SK-N-SH (cell line): ENCODE results near the gene ULK3. TPM values are rescaled to one million over a fixed set of nuclear protein-coding genes. Genes with fewer than 3 reads are reported as not detected.

Experiments
- CTCF ChIA-PET: fragments of 300-600, 350-600 bp; formaldehyde crosslinking; extraction: SDS; loops from one replicate; lab custom pipeline; 2021; lab: Yijun Ruan, JAX
- POLR2A ChIA-PET: fragments of 350-600 bp; sonication (Branson Sonifier 250); formaldehyde crosslinking; extraction: SDS; loops from one replicate; lab custom pipeline; 2020; ENCODE audit warnings: antibody characterized with exemption, inconsistent platforms; lab: Yijun Ruan, JAX
- DNase-seq: peaks from one replicate; pipeline ENCODE4 v3.0.0; 2012
- H2AFZ ChIP-seq: fragments of 200-600 bp; sonication (generic); 2 replicates; pipeline ENCODE4 v1.8.1; 2016; ENCODE audit warnings: antibody characterized with exemption, mild to moderate bottlenecking, low read depth
- H3F3A ChIP-seq: fragments of 200-600 bp; sonication (generic); replicated peaks from 2 replicates; pipeline ENCODE3; 2016; ENCODE audit warnings: antibody characterized with exemption, mild to moderate bottlenecking; ENCODE audit not compliant: insufficient read depth
- H3K27ac ChIP-seq, 2 experiments: fragments of 200-500 bp in 1 of 2; fragments of 200-600 bp in 1 of 2; sonication (Bioruptor generic) in 1 of 2; sonication (generic), shearing (Covaris generic) in 1 of 2; 2 replicates each; pipeline versions ENCODE4 v1.5.1 to v1.6.1; 2014 to 2016; ENCODE audit warnings: low read depth in 2 of 2, inconsistent platforms in 1 of 2, low read length in 1 of 2, mild to moderate bottlenecking in 1 of 2, mixed read lengths in 1 of 2
- H3K27me3 ChIP-seq: fragments of 200-600 bp; sonication (generic), shearing (Covaris generic); 2 replicates; pipeline ENCODE4 v1.6.1; 2016; ENCODE audit warnings: mixed run types; ENCODE audit not compliant: insufficient read depth
- H3K36me3 ChIP-seq, 2 experiments: fragments of 200-500 bp in 1 of 2; fragments of 200-600 bp in 1 of 2; sonication (Bioruptor generic) in 1 of 2; sonication (generic) in 1 of 2; replicated peaks in 1 of 2; 2 replicates each; pipeline versions ENCODE3 to v1.5.1; 2014 to 2016; ENCODE audit warnings: low read length in 1 of 2, mild to moderate bottlenecking in 1 of 2; ENCODE audit not compliant: insufficient read depth in 2 of 2, control insufficient read depth in 1 of 2
- H3K4me1 ChIP-seq, 2 experiments: fragments of 200-500 bp in 1 of 2; fragments of 200-600 bp in 1 of 2; sonication (Bioruptor generic) in 1 of 2; sonication (generic), shearing (Covaris generic) in 1 of 2; 2 replicates each; pipeline versions ENCODE4 v1.5.1 to v1.6.1; 2014 to 2016; ENCODE audit warnings: low read depth in 1 of 2, low read length in 1 of 2, mixed run types in 1 of 2; ENCODE audit not compliant: insufficient read depth in 2 of 2, control insufficient read depth in 1 of 2
- H3K4me2 ChIP-seq: fragments of 200-600 bp; sonication (generic), shearing (Covaris generic); 2 replicates; pipeline ENCODE4 v1.6.1; 2017; ENCODE audit warnings: mixed run types
- H3K4me3 ChIP-seq, 2 experiments: fragments of 200-500 bp in 1 of 2; fragments of 200-600 bp in 1 of 2; sonication (Bioruptor generic) in 1 of 2; sonication (generic), shearing (Covaris generic) in 1 of 2; 2 replicates each; pipeline versions ENCODE4 v1.5.1 to v1.8.1; 2014 to 2016; ENCODE audit warnings: low read depth in 2 of 2, inconsistent platforms in 1 of 2, low read length in 1 of 2, mild to moderate bottlenecking in 1 of 2, mixed read lengths in 1 of 2, moderate library complexity in 1 of 2
- H3K79me2 ChIP-seq: fragments of 200-600 bp; sonication (generic); 2 replicates; pipeline ENCODE4 v1.8.1; 2017; ENCODE audit warnings: mild to moderate bottlenecking; ENCODE audit not compliant: insufficient read depth
- H3K9ac ChIP-seq: fragments of 200-600 bp; sonication (generic); 2 replicates; pipeline ENCODE4 v1.6.1; 2017; ENCODE audit warnings: mixed run types
- H3K9me2 ChIP-seq: fragments of 200-600 bp; sonication (generic); 2 replicates; pipeline ENCODE4 v1.6.1; 2017; ENCODE audit warnings: mixed run types
- H3K9me3 ChIP-seq: fragments of 200-600 bp; sonication (generic); 2 replicates; pipeline ENCODE4 v1.6.1; 2017; ENCODE audit warnings: mixed run types, mild to moderate bottlenecking, moderate library complexity
- H4K20me1 ChIP-seq: fragments of 200-600 bp; sonication (generic); 2 replicates; pipeline ENCODE4 v1.6.1; 2017; ENCODE audit warnings: mild to moderate bottlenecking, mixed run types; ENCODE audit not compliant: insufficient read depth
- EP300 ChIP-seq, 2 experiments: IDR thresholded peaks; 2 replicates each; pipeline versions ENCODE4 v1.4.0 to v1.6.1; 2012; ENCODE audit warnings: borderline replicate concordance in 1 of 2, low read depth in 1 of 2, low read length in 1 of 2
- FOSL2 ChIP-seq: IDR thresholded peaks from 2 replicates; pipeline ENCODE4 v1.4.0; 2012; ENCODE audit warnings: low read depth, mild to moderate bottlenecking, moderate library complexity, borderline replicate concordance
- GABPA ChIP-seq: IDR thresholded peaks from 2 replicates; pipeline ENCODE4 v1.4.0; 2012; ENCODE audit warnings: low read depth, mild to moderate bottlenecking
- MXI1 ChIP-seq: IDR thresholded peaks from 2 replicates; pipeline ENCODE4 v1.6.1; 2012; ENCODE audit warnings: mild to moderate bottlenecking, low read depth, low read length, improper control_type of control experiment
- RCOR1 ChIP-seq: fragments of 150-350 bp; IDR thresholded peaks from 2 replicates; pipeline ENCODE4 v1.6.1; 2017; ENCODE audit warnings: antibody characterized with exemption, low read length
- RFX5 ChIP-seq: IDR thresholded peaks from 2 replicates; pipeline ENCODE4 v1.6.1; 2012; ENCODE audit warnings: mild to moderate bottlenecking, improper control_type of control experiment, low read length
- RXRA ChIP-seq: IDR thresholded peaks from 2 replicates; pipeline ENCODE4 v1.4.0; 2012; ENCODE audit warnings: low read depth, mild to moderate bottlenecking, borderline replicate concordance
- WGBS: methylation state at CpG from one replicate; pipeline ENCODE4 v1.1.6; 2017; ENCODE audit warnings: low lambda C conversion rate; 5-methylcytosine and 5-hydroxymethylcytosine counted together
- polyA plus RNA-seq, 3 experiments: library from polyadenylated mRNA; depleted of rRNA; stranded (reverse); fragments of >200 nt; gene quantifications; 2 replicates each; pipeline ENCODE4 v1.2.3, GENCODE V29; 2012
- TF ChIP-seq, protein P1 (sequence below): IDR thresholded peaks from 2 replicates; pipeline ENCODE4 v1.4.0; 2012; ENCODE audit warnings: low read depth, borderline replicate concordance
- TF ChIP-seq, protein P2 (sequence below): IDR thresholded peaks from 2 replicates; pipeline ENCODE4; 2012
- TF ChIP-seq, protein P3 (sequence below): fragments of 150-350 bp; IDR thresholded peaks from 2 replicates; pipeline ENCODE4 v1.6.1; 2016; ENCODE audit warnings: mild to moderate bottlenecking, low read depth, low read length
- TF ChIP-seq, protein P4 (sequence below): IDR thresholded peaks from 2 replicates; pipeline ENCODE4 v1.4.0; 2012; ENCODE audit warnings: low read depth

ULK3 gene
- polyA plus RNA-seq, 1 of the 3 experiments (the other 2 are of a cell fraction), result 41.3 TPM

DNA sequence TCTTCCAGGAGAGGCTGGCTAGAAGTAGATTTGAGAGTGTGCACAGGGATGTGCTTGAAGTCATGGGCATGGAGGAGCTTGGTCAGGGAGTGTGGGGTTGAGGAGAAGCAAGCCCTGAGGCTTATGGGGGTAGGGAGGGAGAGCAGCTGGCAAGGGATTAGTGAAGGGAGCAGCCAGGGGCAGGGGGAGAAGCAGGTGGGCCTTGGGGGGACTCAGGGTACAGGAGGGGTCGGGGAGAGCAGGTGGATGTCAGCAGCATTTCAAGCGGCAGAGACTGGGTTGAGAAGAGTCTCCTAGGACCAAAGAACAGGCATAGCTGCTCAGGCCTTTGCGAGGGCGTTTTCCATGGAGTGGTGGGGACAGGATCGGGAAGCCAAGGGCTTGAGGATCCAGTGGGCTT lies 33.7 kb downstream of the ULK3 start (continued):
- no peak for TF ChIP-seq EP300 (IDR thresholded peaks at IDR 0.05; ENCODE audit: borderline replicate concordance in 1 of 2, low read depth in 1 of 2, low read length in 1 of 2)

DNA sequence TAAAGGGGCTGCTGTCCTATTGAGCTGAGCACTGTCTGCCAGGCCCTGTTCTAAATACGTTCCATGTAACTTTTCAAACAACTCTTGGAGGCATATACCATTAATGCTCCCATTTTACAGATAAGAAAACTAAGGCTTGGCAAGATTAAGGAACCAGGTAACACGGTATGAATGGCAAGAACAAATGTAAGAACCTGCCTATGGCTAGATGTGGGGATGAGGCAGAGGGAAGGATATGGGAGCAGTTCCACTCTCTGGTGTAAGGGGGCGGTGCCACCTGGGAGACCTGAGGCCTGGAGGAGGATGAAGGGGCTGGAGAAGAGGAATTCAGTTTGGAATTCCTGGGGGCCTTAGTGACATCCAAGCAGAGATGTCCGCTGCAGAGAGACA lies 34.1 kb downstream of the ULK3 start:
- no peak overlapping the region for H3K4me3 ChIP-seq
- no peak for TF ChIP-seq GABPA
- TF ChIP-seq, protein P1, sequence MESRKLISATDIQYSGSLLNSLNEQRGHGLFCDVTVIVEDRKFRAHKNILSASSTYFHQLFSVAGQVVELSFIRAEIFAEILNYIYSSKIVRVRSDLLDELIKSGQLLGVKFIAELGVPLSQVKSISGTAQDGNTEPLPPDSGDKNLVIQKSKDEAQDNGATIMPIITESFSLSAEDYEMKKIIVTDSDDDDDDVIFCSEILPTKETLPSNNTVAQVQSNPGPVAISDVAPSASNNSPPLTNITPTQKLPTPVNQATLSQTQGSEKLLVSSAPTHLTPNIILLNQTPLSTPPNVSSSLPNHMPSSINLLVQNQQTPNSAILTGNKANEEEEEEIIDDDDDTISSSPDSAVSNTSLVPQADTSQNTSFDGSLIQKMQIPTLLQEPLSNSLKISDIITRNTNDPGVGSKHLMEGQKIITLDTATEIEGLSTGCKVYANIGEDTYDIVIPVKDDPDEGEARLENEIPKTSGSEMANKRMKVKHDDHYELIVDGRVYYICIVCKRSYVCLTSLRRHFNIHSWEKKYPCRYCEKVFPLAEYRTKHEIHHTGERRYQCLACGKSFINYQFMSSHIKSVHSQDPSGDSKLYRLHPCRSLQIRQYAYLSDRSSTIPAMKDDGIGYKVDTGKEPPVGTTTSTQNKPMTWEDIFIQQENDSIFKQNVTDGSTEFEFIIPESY, result no peak
- no peak for TF ChIP-seq RCOR1
- no peak for TF ChIP-seq FOSL2
- TF ChIP-seq MXI1, result no peak
- TF ChIP-seq, protein P2, sequence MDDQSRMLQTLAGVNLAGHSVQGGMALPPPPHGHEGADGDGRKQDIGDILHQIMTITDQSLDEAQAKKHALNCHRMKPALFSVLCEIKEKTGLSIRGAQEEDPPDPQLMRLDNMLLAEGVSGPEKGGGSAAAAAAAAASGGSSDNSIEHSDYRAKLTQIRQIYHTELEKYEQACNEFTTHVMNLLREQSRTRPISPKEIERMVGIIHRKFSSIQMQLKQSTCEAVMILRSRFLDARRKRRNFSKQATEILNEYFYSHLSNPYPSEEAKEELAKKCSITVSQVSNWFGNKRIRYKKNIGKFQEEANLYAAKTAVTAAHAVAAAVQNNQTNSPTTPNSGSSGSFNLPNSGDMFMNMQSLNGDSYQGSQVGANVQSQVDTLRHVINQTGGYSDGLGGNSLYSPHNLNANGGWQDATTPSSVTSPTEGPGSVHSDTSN, result no peak
- no peak for TF ChIP-seq RFX5
- TF ChIP-seq, protein P3, sequence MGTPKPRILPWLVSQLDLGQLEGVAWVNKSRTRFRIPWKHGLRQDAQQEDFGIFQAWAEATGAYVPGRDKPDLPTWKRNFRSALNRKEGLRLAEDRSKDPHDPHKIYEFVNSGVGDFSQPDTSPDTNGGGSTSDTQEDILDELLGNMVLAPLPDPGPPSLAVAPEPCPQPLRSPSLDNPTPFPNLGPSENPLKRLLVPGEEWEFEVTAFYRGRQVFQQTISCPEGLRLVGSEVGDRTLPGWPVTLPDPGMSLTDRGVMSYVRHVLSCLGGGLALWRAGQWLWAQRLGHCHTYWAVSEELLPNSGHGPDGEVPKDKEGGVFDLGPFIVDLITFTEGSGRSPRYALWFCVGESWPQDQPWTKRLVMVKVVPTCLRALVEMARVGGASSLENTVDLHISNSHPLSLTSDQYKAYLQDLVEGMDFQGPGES, result no peak
- TF ChIP-seq, protein P4, sequence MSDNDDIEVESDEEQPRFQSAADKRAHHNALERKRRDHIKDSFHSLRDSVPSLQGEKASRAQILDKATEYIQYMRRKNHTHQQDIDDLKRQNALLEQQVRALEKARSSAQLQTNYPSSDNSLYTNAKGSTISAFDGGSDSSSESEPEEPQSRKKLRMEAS, result no peak
- TF ChIP-seq RXRA, result no peak
- TF ChIP-seq, all 33 proteins: peak for 0
- no peak overlapping the region for H3K9ac ChIP-seq
- H3F3A ChIP-seq, result peaks cover 5% of the 10 kb centered on the region
- H3K9me3 ChIP-seq, result no peaks in the 10 kb centered on the region
- no peak overlapping the region for H3K4me2 ChIP-seq
- no peak for DNase-seq
- H3K4me1 ChIP-seq, result no peaks in the 10 kb centered on the region
- 93% methylated on average over 4 of the region's 4 CpGs for WGBS
- H2AFZ ChIP-seq, result no peak overlapping the region
- no peaks in the 10 kb centered on the region for H4K20me1 ChIP-seq
- H3K27me3 ChIP-seq, result no peaks in the 10 kb centered on the region
- no peaks in the 10 kb centered on the region for H3K79me2 ChIP-seq
- peaks cover 0 to 2% of the 10 kb centered on the region in 2 experiments for H3K36me3 ChIP-seq
- no peaks in the 10 kb centered on the region for H3K9me2 ChIP-seq
- no peak overlapping the region for H3K27ac ChIP-seq
- POLR2A ChIA-PET, result no interaction called here
- CTCF ChIA-PET, result interaction anchor here (1.0 to 2.8 kb wide), 6 partner anchors 9 to 40 kb away, joined by 4 to 11 read pairs (median 8); no protein-coding TSS in a partner anchor
